Vagina (tissue), 2 donors: ENCODE results near the gene UROD. TPM values are rescaled to one million over a fixed set of nuclear protein-coding genes. Genes with fewer than 3 reads are reported as not detected.

Experiments
- DNase-seq, 2 donors: peaks; one replicate each; pipeline ENCODE4 v3.0.0-alpha.2; 2017; ENCODE audit errors: extremely low spot score in 2 of 2
- H3K27ac ChIP-seq: fragments of 200-600 bp; sonication (generic); one replicate; pipeline ENCODE4 v1.5.1; 2019
- H3K27me3 ChIP-seq: fragments of 200-600 bp; sonication (generic); one replicate; pipeline ENCODE4 v1.5.1; 2019
- H3K36me3 ChIP-seq, 2 donors: fragments of 200-600 bp; sonication (generic); one replicate each; pipeline ENCODE4 v1.5.1; 2017 to 2019
- H3K4me1 ChIP-seq: fragments of 200-600 bp; sonication (generic); one replicate; pipeline ENCODE4 v1.5.1; 2019
- H3K4me3 ChIP-seq, 2 donors: fragments of 200-600 bp; sonication (generic); 1 replicate in 1 of 2; 2 replicates in 1 of 2; pipeline ENCODE4 v1.5.1; 2016 to 2019
- H3K9me3 ChIP-seq: fragments of 200-600 bp; sonication (generic); one replicate; pipeline ENCODE4 v1.5.1; 2019
- CTCF ChIP-seq, 3 experiments: fragments of 450-650 bp in 2 of 3; fragments of 200-600 bp in 1 of 3; sonication (generic) in 1 of 3; IDR thresholded peaks; one replicate each; pipeline ENCODE4 v1.5.1; 2017 to 2019; ENCODE audit warnings: antibody characterized with exemption in 3 of 3, mild to moderate bottlenecking in 2 of 3, moderate library complexity in 2 of 3
- POLR2A ChIP-seq, 2 donors: fragments of 450-650 bp; IDR thresholded peaks; one replicate each; pipeline ENCODE4 v1.6.1; 2017; ENCODE audit warnings: antibody characterized with exemption in 2 of 2, mild to moderate bottlenecking in 2 of 2, moderate library complexity in 2 of 2
- POLR2AphosphoS5 ChIP-seq, 2 donors: sonication (generic); formaldehyde crosslinking; IDR thresholded peaks; one replicate each; pipeline ENCODE4 v1.9.0; 2017; ENCODE audit warnings: antibody characterized with exemption in 2 of 2, mild to moderate bottlenecking in 2 of 2, low read depth in 1 of 2; ENCODE audit not compliant: insufficient read depth in 1 of 2
- intact Hi-C: fragments of 100-400 bp; cut with DNase I; formaldehyde crosslinking; loops from one replicate; pipeline ENCODE4 v1.15.1; 2023
- total RNA-seq: library from RNA; depleted of rRNA; stranded (reverse); fragments of >200 nt; gene quantifications from one replicate; pipeline ENCODE4 v1.2.3, GENCODE V29; 2016

The UROD gene
- total RNA-seq, 1 donor from 2014 or later, result 65.6 TPM

GRCh38 chr1:45016767-45017166 lies 4.7 kb downstream of the UROD start:
- no peak for DNase-seq
- no peaks in the 10 kb centered on the region for H3K9me3 ChIP-seq
- TF ChIP-seq CTCF (IDR thresholded peaks at IDR 0.05) (no peak), POLR2AphosphoS5 (IDR thresholded peaks at IDR 0.05; ENCODE audit: insufficient read depth in 1 of 2, low read depth in 1 of 2) (no peak), POLR2A (IDR thresholded peaks at IDR 0.05) (no peak)
- H3K36me3 ChIP-seq, result no peaks in the 10 kb centered on the region
- no peak overlapping the region for H3K27ac ChIP-seq
- no peak overlapping the region for H3K4me3 ChIP-seq
- H3K27me3 ChIP-seq, result no peaks in the 10 kb centered on the region
- H3K4me1 ChIP-seq, result peaks cover 23% of the 10 kb centered on the region
- intact Hi-C loops, result loop anchor here (10.0 kb wide), 1 partner anchor 548 kb away; no protein-coding TSS in a partner anchor

GRCh38 chr1:45018599-45019230 lies 6.7 kb downstream of the UROD start:
- peaks cover 7% of the 10 kb centered on the region for H3K4me1 ChIP-seq
- TF ChIP-seq POLR2A (IDR thresholded peaks at IDR 0.05) (no peak), CTCF (IDR thresholded peaks at IDR 0.05) (peak; percentile 35 to 44 (median 38))
- no peaks in the 10 kb centered on the region for H3K27me3 ChIP-seq
- H3K36me3 ChIP-seq, result no peaks in the 10 kb centered on the region
- H3K4me3 ChIP-seq, result no peak overlapping the region
- H3K9me3 ChIP-seq, result no peaks in the 10 kb centered on the region
- no peak overlapping the region for H3K27ac ChIP-seq
- no peak for DNase-seq
- intact Hi-C loops, result loop anchor here (10.0 kb wide), 1 partner anchor 546 kb away; no protein-coding TSS in a partner anchor

- DNase-seq, result no peak
- Histone ChIP-seq H3K27me3 (no peaks in the 10 kb centered on the region), H3K4me3 (no peak overlapping the region), H3K4me1 (no peaks in the 10 kb centered on the region), H3K27ac (no peak overlapping the region), H3K9me3 (no peaks in the 10 kb centered on the region), H3K36me3 (no peaks in the 10 kb centered on the region)
- intact Hi-C loops, result no loop called here
- TF ChIP-seq POLR2AphosphoS5 (IDR thresholded peaks at IDR 0.05; ENCODE audit: insufficient read depth in 1 of 2, low read depth in 1 of 2) (no peak), CTCF (IDR thresholded peaks at IDR 0.05) (no peak), POLR2A (IDR thresholded peaks at IDR 0.05) (no peak)
Measured at GRCh38 chr1:45023663-45024062, 11.6 kb downstream of the UROD start.

- H3K36me3 ChIP-seq, result no peaks in the 10 kb centered on the region
- no peak overlapping the region for H3K27ac ChIP-seq
- H3K27me3 ChIP-seq, result no peaks in the 10 kb centered on the region
- no peak for DNase-seq
- TF ChIP-seq POLR2A (IDR thresholded peaks at IDR 0.05) (no peak), CTCF (IDR thresholded peaks at IDR 0.05) (no peak), POLR2AphosphoS5 (IDR thresholded peaks at IDR 0.05; ENCODE audit: insufficient read depth in 1 of 2, low read depth in 1 of 2) (no peak)
- H3K4me1 ChIP-seq, result no peaks in the 10 kb centered on the region
- intact Hi-C loops, result no loop called here
- H3K9me3 ChIP-seq, result no peaks in the 10 kb centered on the region
- H3K4me3 ChIP-seq, result no peak overlapping the region
Measured at GRCh38 chr1:45026446-45026845, 14.4 kb downstream of the UROD start.

- no peaks in the 10 kb centered on the region for H3K9me3 ChIP-seq
- H3K27ac ChIP-seq, result no peak overlapping the region
- H3K36me3 ChIP-seq, result no peaks in the 10 kb centered on the region
- H3K4me3 ChIP-seq, result no peak overlapping the region
- no peaks in the 10 kb centered on the region for H3K27me3 ChIP-seq
- DNase-seq, result no peak
- no peak for TF ChIP-seq CTCF (IDR thresholded peaks at IDR 0.05)
- H3K4me1 ChIP-seq, result no peaks in the 10 kb centered on the region
- intact Hi-C loops, result no loop called here
Measured at GRCh38 chr1:45032837-45033236, 20.8 kb downstream of the UROD start.
